Measurements from ENCODE around the gene KCNJ15. TPM values are rescaled to one million over a fixed set of nuclear protein-coding genes. Genes with fewer than 3 reads are reported as not detected.

KCNJ15 gene
- total RNA-seq, 4 donors from 2014 or later, result 0.14 to 0.16 TPM; not detected in 2

- in situ Hi-C loops (cut with MboI; ENCODE audit: low pct_ligation_motif_present in 1 of 4, low pct_unique_long_range_greater_than_20kb in 1 of 4, low sequenced_read_pairs in 3 of 4), result no loop called here
- intact Hi-C loops (cut with DNase I; ENCODE audit: low total_unique reads), result no loop called here
- Histone ChIP-seq H3K9me3 (no peaks in the 10 kb centered on the region), H3K27me3 (no peaks in the 10 kb centered on the region), H3K4me1 (peaks cover 0 to 14% (median 5%) of the 10 kb centered on the region in 4 donors), H3K27ac (no peak overlapping the region), H3K4me3 (no peak overlapping the region), H3K36me3 (no peaks in the 10 kb centered on the region)
- TF ChIP-seq POLR2AphosphoS5 (IDR thresholded peaks at IDR 0.05) (no peak), POLR2A (IDR thresholded peaks at IDR 0.05) (no peak), EP300 (IDR thresholded peaks at IDR 0.05; ENCODE audit: low read depth) (no peak), CTCF (IDR thresholded peaks at IDR 0.05) (no peak)
- no peak for DNase-seq
- 49 to 59% methylated on average over 4 to 5 of the region's 5 CpGs for WGBS, 2 donors (ENCODE audit: low coverage in 1 of 2)
These were observed 12.2 kb downstream of the KCNJ15 start for GRCh38 chr21:38268864-38269575.

GRCh38 chr21:38269576-38269936, 12.8 kb downstream of the KCNJ15 start:
- intact Hi-C loops (cut with DNase I; ENCODE audit: low total_unique reads), result no loop called here
- peaks cover 0 to 14% (median 5%) of the 10 kb centered on the region in 4 donors for H3K4me1 ChIP-seq
- in situ Hi-C loops (cut with MboI; ENCODE audit: low pct_ligation_motif_present in 1 of 4, low pct_unique_long_range_greater_than_20kb in 1 of 4, low sequenced_read_pairs in 3 of 4), result no loop called here
- H3K27me3 ChIP-seq, result no peaks in the 10 kb centered on the region
- H3K4me3 ChIP-seq, result no peak overlapping the region
- no peaks in the 10 kb centered on the region for H3K36me3 ChIP-seq
- no peak for DNase-seq
- no peak for TF ChIP-seq EP300 (IDR thresholded peaks at IDR 0.05; ENCODE audit: low read depth)
- no peak for TF ChIP-seq POLR2AphosphoS5 (IDR thresholded peaks at IDR 0.05)
- TF ChIP-seq CTCF (IDR thresholded peaks at IDR 0.05), result no peak
- no peak for TF ChIP-seq POLR2A (IDR thresholded peaks at IDR 0.05)
- H3K27ac ChIP-seq, result no peak overlapping the region
- 13 to 26% methylated on average over 1 to 2 of the region's 2 CpGs for whole genome bisulfite sequencing, 2 donors (ENCODE audit: low coverage in 1 of 2)
- H3K9me3 ChIP-seq, result no peaks in the 10 kb centered on the region

GRCh38 chr21:38272215-38272614, 15.4 kb downstream of the KCNJ15 start:
- no peaks in the 10 kb centered on the region for H3K36me3 ChIP-seq
- WGBS, 2 donors (ENCODE audit: low coverage in 1 of 2), result 79% methylated on average over 4 of the region's 6 CpGs; no CpG with 5 or more reads in 1 of the 2 donors
- TF ChIP-seq POLR2AphosphoS5 (IDR thresholded peaks at IDR 0.05), result no peak
- no peak for TF ChIP-seq EP300 (IDR thresholded peaks at IDR 0.05; ENCODE audit: low read depth)
- H3K9me3 ChIP-seq, result no peaks in the 10 kb centered on the region
- no peak overlapping the region for H3K4me3 ChIP-seq
- H3K27ac ChIP-seq, result no peak overlapping the region
- intact Hi-C loops (cut with DNase I; ENCODE audit: low total_unique reads) (no loop called here), in situ Hi-C loops (cut with MboI; ENCODE audit: low pct_ligation_motif_present in 1 of 4, low pct_unique_long_range_greater_than_20kb in 1 of 4, low sequenced_read_pairs in 3 of 4) (no loop called here)
- no peak for DNase-seq
- no peaks in the 10 kb centered on the region for H3K27me3 ChIP-seq
- peaks cover 0 to 14% (median 5%) of the 10 kb centered on the region in 4 donors for H3K4me1 ChIP-seq

- Histone ChIP-seq H3K27ac (no peak overlapping the region), H3K36me3 (no peaks in the 10 kb centered on the region), H3K9me3 (no peaks in the 10 kb centered on the region), H3K4me1 (peaks cover 0 to 8% (median 2%) of the 10 kb centered on the region in 4 donors), H3K4me3 (no peak overlapping the region), H3K27me3 (no peaks in the 10 kb centered on the region)
- WGBS, 2 donors (ENCODE audit: low coverage in 1 of 2), result 69 to 78% methylated on average over 6 to 8 of the region's 8 CpGs
- intact Hi-C loops (cut with DNase I; ENCODE audit: low total_unique reads), result no loop called here
- TF ChIP-seq CTCF (IDR thresholded peaks at IDR 0.05), result no peak
- no peak for TF ChIP-seq EP300 (IDR thresholded peaks at IDR 0.05; ENCODE audit: low read depth)
- TF ChIP-seq POLR2AphosphoS5 (IDR thresholded peaks at IDR 0.05), result no peak
- TF ChIP-seq POLR2A (IDR thresholded peaks at IDR 0.05), result no peak
- in situ Hi-C loops (cut with MboI; ENCODE audit: low pct_ligation_motif_present in 1 of 4, low pct_unique_long_range_greater_than_20kb in 1 of 4, low sequenced_read_pairs in 3 of 4), result no loop called here
- DNase-seq, result no peak
These were observed 17.2 kb downstream of the KCNJ15 start for GRCh38 chr21:38273745-38274542.

Data from transverse colon (tissue), 4 donors.